HG03066 (cell line): ENCODE measurements around the gene CYP4F8.
"Not testable (repeated sequence)": the region's sequence is repeated elsewhere in the genome, so short reads cannot be mapped to it uniquely, and the experiment has no call there.

Experiments used
- ATAC-seq: cut with Tn5 transposase; IDR thresholded peaks from one replicate; pipeline ENCODE4 v1.9.1; 2021; ENCODE audit warnings: low read depth; ENCODE audit not compliant: unreplicated experiment

CYP4F8 gene, protein sequence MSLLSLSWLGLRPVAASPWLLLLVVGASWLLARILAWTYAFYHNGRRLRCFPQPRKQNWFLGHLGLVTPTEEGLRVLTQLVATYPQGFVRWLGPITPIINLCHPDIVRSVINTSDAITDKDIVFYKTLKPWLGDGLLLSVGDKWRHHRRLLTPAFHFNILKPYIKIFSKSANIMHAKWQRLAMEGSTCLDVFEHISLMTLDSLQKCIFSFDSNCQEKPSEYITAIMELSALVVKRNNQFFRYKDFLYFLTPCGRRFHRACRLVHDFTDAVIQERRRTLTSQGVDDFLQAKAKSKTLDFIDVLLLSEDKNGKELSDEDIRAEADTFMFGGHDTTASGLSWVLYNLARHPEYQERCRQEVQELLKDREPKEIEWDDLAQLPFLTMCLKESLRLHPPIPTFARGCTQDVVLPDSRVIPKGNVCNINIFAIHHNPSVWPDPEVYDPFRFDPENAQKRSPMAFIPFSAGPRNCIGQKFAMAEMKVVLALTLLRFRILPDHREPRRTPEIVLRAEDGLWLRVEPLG

DNA sequence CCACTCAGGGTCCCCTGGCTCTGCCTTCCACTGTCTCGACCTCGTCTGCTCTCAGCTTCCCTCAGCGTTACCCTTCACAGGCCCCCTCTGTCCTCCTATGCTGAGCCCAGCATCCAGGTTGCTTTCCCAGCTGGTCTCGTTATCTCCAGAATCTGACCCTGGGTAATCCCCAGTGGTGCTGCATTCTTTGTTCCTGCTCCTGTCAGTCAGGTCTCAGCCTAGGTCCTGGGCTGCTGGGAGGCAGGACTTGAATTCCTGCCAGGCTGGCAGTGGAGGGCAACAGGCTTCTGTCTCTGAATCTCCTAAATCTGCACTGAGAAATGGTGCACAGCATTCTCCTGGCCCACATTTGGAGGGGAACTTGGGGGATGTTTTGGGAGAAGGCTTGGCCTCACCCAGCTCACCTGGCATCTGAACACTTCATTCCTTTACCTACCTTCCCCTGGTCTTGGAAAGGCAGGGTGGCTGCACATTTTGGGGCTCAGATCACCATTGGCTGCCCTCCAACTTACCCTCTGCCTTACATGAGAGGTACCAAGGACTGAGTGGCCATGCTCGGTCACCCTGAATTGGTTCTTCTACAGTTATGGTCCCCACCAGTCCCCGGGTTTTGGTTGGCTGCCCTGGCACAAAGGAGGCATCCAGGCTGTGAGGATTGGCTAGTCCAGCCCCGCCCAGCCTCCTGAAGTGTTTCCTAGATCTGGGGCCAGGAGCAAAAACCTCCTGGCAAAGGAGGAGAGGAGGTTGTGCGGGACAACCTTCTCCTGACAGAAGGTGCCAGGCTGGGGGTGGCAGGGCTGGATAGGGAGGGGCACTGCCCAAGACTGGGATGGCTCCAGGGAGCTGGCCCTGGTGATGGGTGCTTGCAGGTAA is at the start of gene CYP4F8:
TSS of gene CYP4F8 (plus strand) at position 712 of the 873 bp plus-strand sequence. CDS start 399 bp downstream, outside the sequence.
- ATAC-seq = no peak

DNA sequence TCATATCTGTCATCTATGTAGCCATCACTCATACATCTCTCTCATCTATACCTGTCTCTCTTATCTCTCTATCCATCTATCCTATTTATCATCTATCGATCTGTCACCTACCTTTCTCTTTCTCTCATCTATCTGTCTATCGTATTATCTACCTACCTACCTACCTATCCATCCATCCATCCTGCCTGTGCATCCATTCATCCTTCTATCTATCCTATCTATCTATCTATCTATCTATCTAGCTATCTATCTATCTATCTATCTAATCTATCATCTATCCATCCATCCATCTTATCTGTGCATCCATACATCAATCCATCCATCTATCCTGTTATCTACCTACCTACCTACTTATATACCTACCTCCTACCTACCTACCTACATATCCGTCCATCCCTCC is 44.6 kb upstream of the CYP4F8 start:
- ATAC-seq = no peak

DNA sequence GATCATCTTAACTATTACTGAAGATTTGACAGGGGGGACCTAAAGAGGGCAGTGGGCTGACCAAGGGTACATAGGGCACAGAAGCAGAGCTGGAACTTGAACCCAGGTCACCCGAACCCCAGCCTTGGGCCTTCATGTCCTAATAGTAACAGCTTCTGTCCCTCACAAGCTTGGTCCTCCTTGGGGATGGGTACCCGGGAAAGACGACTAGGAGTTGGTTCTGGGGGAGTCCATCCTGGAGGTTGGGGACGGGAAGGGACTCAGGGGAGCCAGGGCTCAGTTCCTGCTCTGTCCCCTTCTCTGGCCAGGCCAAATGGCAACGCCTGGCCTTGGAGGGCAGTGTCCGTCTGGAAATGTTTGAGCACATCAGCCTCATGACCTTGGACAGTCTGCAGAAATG is 39.6 kb upstream of the CYP4F8 start:
- no peak for ATAC-seq

DNA sequence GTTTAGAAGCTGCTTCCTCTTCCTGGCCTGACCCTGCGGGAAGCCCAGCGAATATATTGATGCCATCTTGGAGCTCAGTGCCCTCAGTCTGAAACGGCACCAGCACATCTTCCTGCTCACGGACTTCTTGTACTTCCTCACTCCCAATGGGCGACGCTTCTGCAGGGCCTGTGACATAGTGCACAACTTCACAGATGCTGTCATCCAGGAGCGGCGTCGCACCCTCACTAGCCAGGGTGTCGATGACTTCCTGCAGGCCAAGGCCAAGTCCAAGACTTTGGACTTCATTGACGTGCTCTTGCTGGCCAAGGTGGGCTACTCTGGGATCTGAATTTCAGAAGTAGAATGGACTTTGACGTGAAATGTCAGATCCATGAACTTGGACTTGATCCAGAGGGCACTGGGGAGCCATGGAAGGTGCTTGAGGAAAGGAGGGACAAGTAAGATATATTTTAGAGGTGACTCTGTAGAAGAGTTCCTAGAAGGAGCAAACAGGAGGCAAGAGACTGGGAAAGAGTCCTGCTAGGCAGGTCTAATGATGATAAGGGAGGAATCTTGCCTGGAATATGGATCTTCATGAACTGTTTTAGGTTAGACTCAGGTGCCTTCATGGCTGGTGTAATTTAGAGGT is 38.4 kb upstream of the CYP4F8 start:
- no peak for ATAC-seq

DNA sequence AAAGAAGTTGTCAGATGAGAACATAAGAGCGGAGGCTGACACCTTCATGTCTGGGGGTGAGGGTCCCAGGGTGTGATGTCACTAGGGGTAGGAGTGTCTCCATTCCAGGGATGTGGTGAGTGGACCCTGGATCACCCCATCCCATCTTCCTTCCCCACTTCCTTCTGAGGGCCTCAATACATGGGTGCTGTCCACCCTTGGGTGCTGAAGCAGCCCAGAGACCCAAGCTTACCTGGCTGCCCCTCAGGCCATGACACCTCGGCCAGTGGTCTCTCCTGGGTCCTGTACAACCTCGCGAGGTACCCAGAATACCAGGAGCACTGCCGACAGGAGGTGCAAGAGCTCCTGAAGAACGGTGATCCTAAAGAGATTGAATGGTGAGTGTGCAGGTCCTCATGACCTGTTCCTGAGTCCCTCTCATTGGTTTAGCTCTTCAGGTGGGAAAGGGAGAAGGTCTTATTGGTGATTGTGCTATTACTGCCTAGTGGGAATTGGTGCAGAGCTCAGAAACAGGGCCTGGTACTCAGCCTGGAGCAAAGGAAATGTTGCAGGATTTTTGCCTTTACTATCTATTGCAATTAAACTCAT is 37.7 kb upstream of the CYP4F8 start:
- ATAC-seq = no peak

DNA sequence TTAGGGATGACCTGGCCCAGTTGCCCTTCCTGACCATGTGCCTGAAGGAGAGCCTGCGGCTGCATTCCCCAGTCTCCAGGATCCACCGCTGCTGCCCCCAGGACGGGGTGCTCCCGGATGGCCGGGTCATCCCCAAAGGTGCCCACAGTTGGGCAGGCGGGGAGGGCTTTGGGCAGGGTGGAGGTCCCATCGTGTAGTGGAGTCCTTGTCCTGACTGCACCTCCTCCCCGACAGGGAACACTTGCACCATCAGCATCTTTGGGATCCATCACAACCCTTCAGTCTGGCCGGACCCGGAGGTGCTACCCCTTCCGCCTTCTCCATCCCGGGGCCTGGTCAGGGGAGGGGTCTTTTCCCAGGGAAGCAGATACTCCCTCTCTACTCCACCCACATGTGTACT is 31.7 kb upstream of the CYP4F8 start:
- no peak for ATAC-seq

DNA sequence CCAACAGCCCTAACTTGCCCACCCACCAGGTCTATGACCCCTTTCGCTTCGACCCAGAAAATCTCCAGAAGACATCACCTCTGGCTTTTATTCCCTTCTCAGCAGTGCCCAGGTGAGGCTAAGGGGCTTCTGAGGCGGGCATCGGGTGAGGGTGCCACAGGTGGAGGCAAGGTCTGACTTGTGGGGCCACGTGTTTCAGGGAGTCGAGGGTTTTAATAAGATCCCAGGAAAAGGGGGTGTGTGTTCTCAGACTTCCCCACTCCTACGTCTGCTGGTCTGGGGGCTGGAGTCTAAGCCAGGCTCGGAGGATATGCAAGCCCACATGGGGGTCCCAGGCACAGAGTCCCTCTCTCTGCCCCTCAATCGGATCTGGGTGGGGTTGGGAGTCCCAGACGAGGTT is 30.9 kb upstream of the CYP4F8 start:
- ATAC-seq = no peak

DNA sequence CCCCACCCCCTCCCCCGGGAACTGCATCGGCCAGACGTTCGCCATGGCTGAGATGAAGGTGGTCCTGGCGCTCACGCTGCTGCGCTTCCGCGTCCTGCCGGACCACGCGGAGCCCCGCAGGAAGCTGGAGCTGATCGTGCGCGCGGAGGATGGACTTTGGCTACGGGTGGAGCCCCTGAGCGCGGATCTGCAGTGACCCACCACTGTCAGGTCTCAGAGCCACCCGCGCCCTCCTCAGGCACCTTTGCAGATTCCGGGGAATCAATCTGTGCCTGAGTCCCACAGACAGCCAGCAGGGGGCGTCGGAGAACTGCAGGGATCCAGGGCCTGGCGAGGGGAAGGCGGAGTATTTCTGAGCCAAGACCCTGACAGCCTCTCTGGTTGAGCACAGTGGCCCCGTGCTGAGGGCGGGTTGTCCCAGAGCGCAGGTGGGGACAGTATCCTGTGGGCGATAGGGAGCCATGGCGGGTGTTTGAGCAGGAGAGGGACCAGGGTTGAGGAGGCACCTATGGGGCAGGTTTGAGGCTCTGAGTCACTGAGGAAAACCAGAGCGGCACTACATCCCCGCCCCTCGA is 30.4 kb upstream of the CYP4F8 start:
- ATAC-seq = no peak

DNA sequence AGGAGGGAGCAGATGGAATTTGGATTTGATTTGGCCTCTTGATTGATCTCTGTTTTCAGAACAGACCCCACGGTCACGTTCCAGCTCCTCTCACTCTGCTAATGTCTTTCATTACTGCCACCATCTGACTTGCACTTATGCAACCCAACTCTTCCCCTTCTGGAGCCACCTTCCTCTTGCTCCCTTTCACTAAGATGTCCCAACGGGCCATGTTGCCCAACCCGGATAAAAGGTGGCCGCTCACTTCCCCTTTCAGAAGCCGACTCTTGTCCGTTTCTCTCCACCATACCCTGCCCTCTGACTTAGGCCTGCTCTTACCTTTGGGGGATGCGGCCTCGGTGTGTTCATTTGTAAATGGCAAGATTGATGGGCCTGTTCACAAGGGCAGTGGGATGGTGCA is 27.4 kb upstream of the CYP4F8 start:
- ATAC-seq = no peak

DNA sequence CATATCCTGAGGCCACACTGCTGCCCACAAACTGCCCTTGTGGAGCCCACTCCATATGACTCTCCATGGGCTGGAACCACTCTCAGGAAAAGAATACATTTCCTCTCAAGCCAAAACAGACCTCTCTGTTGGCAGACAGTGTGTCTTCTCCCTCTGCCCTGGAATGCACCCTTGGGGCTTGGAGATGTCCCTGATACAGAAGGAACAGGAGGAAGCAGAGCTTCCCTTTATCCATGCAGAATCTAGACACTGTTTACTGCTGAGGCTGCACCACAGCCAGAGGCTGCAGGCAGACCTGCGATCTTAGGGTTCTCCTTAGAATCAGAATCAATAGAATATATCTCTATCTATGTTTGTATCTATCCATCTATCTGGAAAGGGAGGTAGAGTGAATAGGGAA is 26.8 kb upstream of the CYP4F8 start:
- no peak for ATAC-seq

DNA sequence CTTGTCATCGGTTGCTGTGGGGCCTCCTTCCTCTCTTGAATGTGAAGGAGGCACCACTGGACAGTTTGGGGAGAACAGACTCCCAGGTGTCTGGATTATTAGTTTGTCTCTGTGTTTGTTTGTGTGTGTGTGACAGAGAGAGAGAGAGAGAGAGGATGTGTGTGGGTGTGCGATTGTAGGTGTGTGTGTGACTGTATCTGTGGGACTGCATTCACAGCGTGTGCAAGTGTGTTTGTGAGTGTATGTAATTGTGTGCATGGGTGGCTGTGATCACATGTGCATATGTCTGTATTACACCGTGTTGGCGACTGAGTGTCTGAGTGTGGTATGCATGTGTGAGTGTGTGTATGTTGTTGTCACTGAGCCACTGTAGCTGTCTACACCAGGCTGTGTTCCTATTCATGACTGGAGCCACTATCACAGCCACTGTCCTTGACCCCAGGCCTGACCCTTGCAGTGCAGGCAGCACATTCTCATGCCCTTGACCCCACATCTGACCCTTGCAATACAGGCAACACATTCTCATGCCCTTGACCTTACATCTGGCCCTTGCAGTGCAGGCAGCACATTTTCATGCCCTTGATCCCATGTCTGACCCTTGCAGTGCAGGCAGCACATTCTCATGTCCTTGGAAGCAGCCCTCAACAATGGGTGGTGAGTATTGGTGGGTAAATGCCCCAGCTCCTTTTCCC is 25.1 kb upstream of the CYP4F8 start:
- no peak for ATAC-seq

DNA sequence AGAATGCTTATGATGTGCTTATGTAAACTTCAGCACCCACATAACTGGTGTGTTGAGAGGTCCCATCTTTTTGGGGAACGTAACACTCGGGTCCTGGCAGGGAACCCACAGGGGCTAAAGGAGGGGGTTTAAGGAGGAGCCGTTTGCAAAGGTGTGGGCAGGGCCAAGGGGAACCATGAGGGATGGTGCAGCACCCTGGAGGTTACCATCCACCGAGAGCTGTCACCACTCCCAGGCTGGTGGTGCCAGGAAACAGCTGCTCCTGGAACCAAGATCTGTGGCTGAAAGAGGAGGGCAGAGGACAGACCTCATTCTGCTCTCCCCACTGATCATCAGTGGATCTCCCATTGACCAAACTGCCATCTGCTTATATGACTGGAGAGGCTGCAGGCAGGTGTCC is 23.2 kb upstream of the CYP4F8 start:
- no peak for ATAC-seq

DNA sequence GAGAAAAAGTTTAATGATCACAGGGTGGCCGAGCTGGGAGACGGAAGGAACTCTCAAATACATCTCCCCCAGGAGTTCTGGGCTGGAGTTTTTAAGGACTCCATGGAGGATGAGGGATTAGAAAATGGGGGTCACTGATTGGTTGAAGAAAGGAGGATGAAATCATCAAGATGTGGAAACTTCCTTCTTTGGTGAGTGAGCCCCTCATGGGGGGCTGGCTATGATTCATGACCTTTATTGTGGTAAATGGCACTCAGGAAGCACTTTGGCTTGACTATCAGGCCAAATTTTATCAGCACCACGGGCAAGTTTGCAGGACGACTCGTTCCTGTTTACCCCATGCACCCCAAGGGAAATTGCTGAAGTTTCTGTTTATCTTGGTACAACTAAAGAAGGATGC is 22.5 kb upstream of the CYP4F8 start:
- not testable (repeated sequence) for ATAC-seq

DNA sequence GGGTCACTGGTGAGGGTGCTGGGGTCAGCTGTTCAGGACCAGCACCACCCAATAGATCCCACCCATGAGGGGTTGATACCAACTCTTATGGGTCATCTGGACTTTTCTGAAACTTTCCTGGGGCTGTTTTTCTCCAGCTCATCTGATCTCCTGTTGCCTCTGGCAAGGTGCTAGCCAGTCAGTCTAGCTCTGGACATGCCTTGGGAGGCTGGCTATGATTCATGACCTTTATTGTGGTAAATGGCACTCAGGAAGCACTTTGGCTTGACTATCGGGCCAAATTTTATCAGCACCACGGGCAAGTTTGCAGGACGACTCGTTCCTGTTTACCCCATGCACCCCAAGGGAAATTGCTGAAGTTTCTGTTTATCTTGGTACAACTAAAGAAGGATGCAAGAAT is 21.3 kb upstream of the CYP4F8 start:
- not testable (repeated sequence) for ATAC-seq

DNA sequence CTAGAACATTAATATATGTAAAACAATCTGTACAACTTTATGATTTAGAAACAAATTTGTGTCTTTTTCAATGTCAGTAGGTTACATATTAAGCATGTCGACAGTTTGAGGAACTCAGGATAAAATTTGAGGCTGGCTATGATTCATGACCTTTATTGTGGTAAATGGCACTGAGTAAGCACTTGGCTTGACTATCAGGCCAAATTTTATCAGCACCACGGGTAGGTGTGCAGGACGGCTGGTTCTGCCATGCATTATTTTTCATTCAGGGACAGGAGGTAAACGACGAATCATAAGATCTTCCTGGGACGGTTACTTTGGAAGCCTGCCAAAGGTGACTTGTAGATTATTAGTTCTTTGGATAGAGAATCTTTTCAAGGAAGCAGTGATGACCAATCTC is 19.9 kb upstream of the CYP4F8 start:
- ATAC-seq = no peak

DNA sequence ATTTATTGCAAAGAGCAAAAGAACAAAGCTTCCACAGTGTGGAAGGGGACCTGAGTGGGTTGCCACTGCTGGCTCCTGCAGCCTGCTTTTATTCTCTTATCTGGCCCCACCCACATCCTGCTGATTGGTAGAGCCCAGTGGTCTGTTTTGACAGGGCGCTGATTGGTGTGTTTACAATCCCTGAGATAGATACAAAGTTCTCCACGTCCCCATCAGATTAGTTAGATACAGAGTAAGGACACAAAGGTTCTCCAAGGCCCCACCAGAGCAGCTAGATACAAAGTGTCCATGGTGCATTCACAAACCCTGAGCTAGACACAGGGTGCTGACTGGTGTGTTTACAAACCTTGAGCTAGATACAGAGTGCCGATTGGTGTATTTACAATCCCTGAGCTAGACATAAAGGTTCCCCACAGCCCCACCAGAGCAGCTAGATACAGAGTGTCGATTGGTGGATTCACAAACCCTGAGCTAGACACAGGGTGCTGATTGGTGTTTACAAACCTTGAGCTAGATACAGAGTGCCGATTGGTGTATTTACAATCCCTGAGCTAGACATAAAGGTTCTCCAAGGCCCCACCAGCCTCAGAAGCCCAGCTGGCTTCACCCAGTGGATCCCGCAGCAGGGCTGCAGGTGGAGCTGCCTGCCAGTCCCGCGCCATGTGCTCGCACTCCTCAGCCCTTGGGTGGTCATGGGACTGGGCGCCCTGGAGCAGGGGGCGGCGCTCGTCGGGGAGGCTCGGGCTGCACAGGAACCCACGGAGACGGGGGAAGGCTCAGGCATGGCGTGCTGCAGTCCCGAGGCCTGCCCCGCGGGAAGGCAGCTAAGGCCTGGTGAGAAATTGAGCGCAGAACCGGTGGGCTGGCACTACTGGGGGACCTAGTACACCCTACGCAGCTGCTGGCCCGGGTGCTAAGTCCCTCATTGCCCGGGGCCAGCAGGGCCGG is 6.8 kb upstream of the CYP4F8 start:
- ATAC-seq = not testable (repeated sequence)

DNA sequence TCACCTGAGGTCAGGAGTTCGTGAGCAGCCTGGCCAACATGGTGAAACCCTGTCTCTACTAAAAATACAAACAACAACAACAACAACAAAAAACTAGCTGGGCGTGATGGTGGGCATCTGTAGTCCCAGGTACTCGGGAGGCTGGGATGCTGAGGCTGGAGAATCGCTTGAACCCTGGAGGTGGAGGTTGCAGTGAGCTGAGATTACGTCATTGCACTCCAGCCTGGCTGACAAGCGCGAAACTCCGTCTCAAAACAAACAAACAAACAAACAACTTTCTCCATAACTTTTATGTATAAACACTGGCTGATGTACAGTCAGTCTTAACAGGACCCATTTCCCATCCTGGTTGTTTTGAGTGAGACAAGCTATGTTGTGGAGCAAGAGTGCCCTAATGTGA is 5.8 kb upstream of the CYP4F8 start:
- no peak for ATAC-seq

DNA sequence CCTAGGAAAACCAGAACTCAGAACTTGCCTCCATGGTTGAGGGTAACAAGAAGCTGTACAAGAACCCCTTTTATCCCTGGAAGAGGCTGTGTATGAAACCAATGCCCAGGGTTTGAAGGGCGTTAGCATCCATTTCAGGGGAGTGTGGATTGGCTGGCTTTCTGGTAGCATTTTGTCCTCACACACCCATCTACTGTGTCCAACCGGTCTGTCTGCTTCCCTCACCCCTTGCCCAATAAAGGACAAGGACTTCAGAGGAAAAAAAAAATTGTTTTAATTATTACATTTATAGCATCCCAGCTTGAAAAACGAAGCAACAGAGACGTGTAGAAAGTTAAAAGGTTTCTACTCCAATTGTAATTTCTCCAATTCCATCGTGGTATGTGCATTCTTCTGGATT is 2.7 kb upstream of the CYP4F8 start:
- ATAC-seq = no peak

DNA sequence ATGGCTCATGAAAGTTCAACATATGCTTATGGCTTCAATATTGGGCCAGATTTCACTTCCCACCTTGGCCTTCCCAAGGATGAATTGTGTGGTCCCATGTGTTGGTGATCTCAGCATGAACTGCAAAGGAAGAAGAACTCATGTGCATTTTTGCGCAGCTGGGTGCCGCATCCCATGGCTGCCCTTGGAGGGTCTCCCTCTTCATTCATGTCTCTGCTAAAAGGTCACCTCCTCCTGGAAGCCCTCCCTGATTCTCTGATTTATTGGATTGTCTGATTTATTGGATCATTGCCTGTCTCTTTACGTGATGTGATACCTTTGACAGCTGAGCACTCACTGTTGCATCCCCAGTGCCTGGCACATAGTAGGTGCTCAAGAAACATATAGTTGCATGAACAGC is 1.7 kb upstream of the CYP4F8 start:
- ATAC-seq = no peak
